ENCODE measurements around the gene TRIM42.

DNA sequence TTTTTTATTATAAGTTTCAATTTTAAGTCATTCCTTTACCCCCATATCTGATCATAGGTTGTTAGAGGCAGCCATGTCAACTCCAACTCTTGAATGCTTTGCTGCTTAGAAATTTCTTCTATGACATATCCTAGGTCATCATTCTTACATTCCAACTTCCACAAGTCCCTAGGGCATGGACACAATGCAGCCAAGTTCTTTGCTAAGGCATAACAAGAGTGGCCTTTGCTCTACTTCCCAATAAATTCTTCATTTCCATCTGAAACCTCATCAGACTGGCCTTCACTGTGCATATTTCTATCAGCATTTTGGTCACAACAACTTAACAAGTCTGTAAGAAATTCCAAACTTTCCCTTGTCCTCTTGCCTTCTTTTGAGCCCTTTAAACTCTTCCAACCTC lies 28.5 kb downstream of the TRIM42 start:
- no peak for TF ChIP-seq CTCF (optimal IDR thresholded peaks at IDR 0.05 in 1 of 3, IDR thresholded peaks at IDR 0.05 in 1 of 3, conservative IDR thresholded peaks at IDR 0.05 in 1 of 3; ENCODE audit: extremely low read depth in 1 of 3, insufficient read depth in 2 of 3, low read length in 3 of 3)
- TF ChIP-seq EZH2 (IDR thresholded peaks at IDR 0.05; ENCODE audit: low read length) = no peak
